ENCODE results near the gene DSCAM.

DSCAM gene

GRCh38 chr21:40605094-40605493, 241.9 kb downstream of the DSCAM start:
- TF ChIP-seq TCF12 (IDR thresholded peaks at IDR 0.05; ENCODE audit: low read depth) (no peak), TAF1 (IDR thresholded peaks at IDR 0.05; ENCODE audit: low read depth) (no peak), MAX (IDR thresholded peaks at IDR 0.05) (no peak)

GRCh38 chr21:40603774-40604173, 243.2 kb downstream of the DSCAM start:
- no peak for TF ChIP-seq EGR1 (IDR thresholded peaks at IDR 0.05)
- no peak for TF ChIP-seq TEAD4 (IDR thresholded peaks at IDR 0.05)
- TF ChIP-seq CREB1 (IDR thresholded peaks at IDR 0.05; ENCODE audit: low read depth) = no peak
- TF ChIP-seq YY1 (IDR thresholded peaks at IDR 0.05; ENCODE audit: low read depth) = no peak
- TF ChIP-seq EP300 (IDR thresholded peaks at IDR 0.05; ENCODE audit: borderline replicate concordance) = no peak
- TF ChIP-seq TCF12 (IDR thresholded peaks at IDR 0.05; ENCODE audit: low read depth) = no peak
- no peak for TF ChIP-seq CEBPB (IDR thresholded peaks at IDR 0.05)
- TF ChIP-seq NFIC (IDR thresholded peaks at IDR 0.05) = no peak
- no peak for TF ChIP-seq REST (IDR thresholded peaks at IDR 0.05; ENCODE audit: low read depth)

GRCh38 chr21:40602080-40602479, 244.9 kb downstream of the DSCAM start:
- TF ChIP-seq RAD21 (IDR thresholded peaks at IDR 0.05; ENCODE audit: low read depth) = no peak
- TF ChIP-seq YY1 (IDR thresholded peaks at IDR 0.05; ENCODE audit: low read depth) = no peak

- no peak for TF ChIP-seq YY1 (IDR thresholded peaks at IDR 0.05; ENCODE audit: low read depth)
- no peak for TF ChIP-seq MAX (IDR thresholded peaks at IDR 0.05)
- no peak for TF ChIP-seq ZBTB7A (IDR thresholded peaks at IDR 0.05; ENCODE audit: low read depth)
- no peak for TF ChIP-seq RAD21 (IDR thresholded peaks at IDR 0.05; ENCODE audit: low read depth)
- no peak for TF ChIP-seq CEBPB (IDR thresholded peaks at IDR 0.05)
- no peak for TF ChIP-seq EP300 (IDR thresholded peaks at IDR 0.05; ENCODE audit: borderline replicate concordance)
- TF ChIP-seq TAF1 (IDR thresholded peaks at IDR 0.05; ENCODE audit: low read depth) = no peak
- no peak for TF ChIP-seq NFIC (IDR thresholded peaks at IDR 0.05)
- TF ChIP-seq FOXM1 (IDR thresholded peaks at IDR 0.05; ENCODE audit: borderline replicate concordance, low read depth) = no peak
- TF ChIP-seq USF1 (IDR thresholded peaks at IDR 0.05) = no peak
- TF ChIP-seq EGR1 (IDR thresholded peaks at IDR 0.05) = no peak
- TF ChIP-seq TCF12 (IDR thresholded peaks at IDR 0.05; ENCODE audit: low read depth) = no peak
- TF ChIP-seq REST (IDR thresholded peaks at IDR 0.05; ENCODE audit: low read depth) = no peak
- no peak for TF ChIP-seq CREB1 (IDR thresholded peaks at IDR 0.05; ENCODE audit: low read depth)
- TF ChIP-seq TEAD4 (IDR thresholded peaks at IDR 0.05) = no peak
These were observed 251.2 kb downstream of the DSCAM start for GRCh38 chr21:40595806-40596205.

GRCh38 chr21:40587736-40588346, 259.1 kb downstream of the DSCAM start:
- no peak for TF ChIP-seq CEBPB (IDR thresholded peaks at IDR 0.05)
- no peak for TF ChIP-seq EP300 (IDR thresholded peaks at IDR 0.05; ENCODE audit: borderline replicate concordance)
- TF ChIP-seq RAD21 (IDR thresholded peaks at IDR 0.05; ENCODE audit: low read depth) = no peak
- TF ChIP-seq NFIC (IDR thresholded peaks at IDR 0.05) = no peak
- TF ChIP-seq EGR1 (IDR thresholded peaks at IDR 0.05) = no peak
- TF ChIP-seq TEAD4 (IDR thresholded peaks at IDR 0.05) = no peak
- no peak for TF ChIP-seq MAX (IDR thresholded peaks at IDR 0.05)
- no peak for TF ChIP-seq CREB1 (IDR thresholded peaks at IDR 0.05; ENCODE audit: low read depth)

GRCh38 chr21:40586575-40586974, 260.4 kb downstream of the DSCAM start:
- TF ChIP-seq MAX (IDR thresholded peaks at IDR 0.05) (no peak), RAD21 (IDR thresholded peaks at IDR 0.05; ENCODE audit: low read depth) (no peak), TAF1 (IDR thresholded peaks at IDR 0.05; ENCODE audit: low read depth) (no peak), EP300 (IDR thresholded peaks at IDR 0.05; ENCODE audit: borderline replicate concordance) (no peak), ZBTB7A (IDR thresholded peaks at IDR 0.05; ENCODE audit: low read depth) (no peak), YY1 (IDR thresholded peaks at IDR 0.05; ENCODE audit: low read depth) (no peak), CREB1 (IDR thresholded peaks at IDR 0.05; ENCODE audit: low read depth) (no peak), FOXM1 (IDR thresholded peaks at IDR 0.05; ENCODE audit: borderline replicate concordance, low read depth) (no peak), REST (IDR thresholded peaks at IDR 0.05; ENCODE audit: low read depth) (no peak), CEBPB (IDR thresholded peaks at IDR 0.05) (no peak), NFIC (IDR thresholded peaks at IDR 0.05) (no peak), EGR1 (IDR thresholded peaks at IDR 0.05) (no peak), TEAD4 (IDR thresholded peaks at IDR 0.05) (no peak), TCF12 (IDR thresholded peaks at IDR 0.05; ENCODE audit: low read depth) (no peak)

Measured in Ishikawa (cell line).